Upper lobe of left lung (tissue), 6 donors: Measurements from ENCODE around the gene RTTN. TPM values are rescaled to one million over a fixed set of nuclear protein-coding genes. Genes with fewer than 3 reads are reported as not detected.

Source experiments
- ATAC-seq, 2 donors: fragments of 200-7000 bp; cut with Tn5 transposase; one replicate each; pipeline ENCODE4 v1.9.1; 2022; ENCODE audit warnings: mild to moderate bottlenecking in 2 of 2, moderate library complexity in 2 of 2; ENCODE audit not compliant: low FRiP score in 2 of 2
- DNase-seq, 2 donors: peaks; one replicate each; pipeline ENCODE4 v3.0.0-alpha.2; 2019 to 2020
- H3K27ac ChIP-seq, 4 donors: fragments of 200-600 bp; sonication (generic); one replicate each; pipeline ENCODE4 v1.5.1; 2016 to 2019
- H3K27me3 ChIP-seq, 4 donors: fragments of 200-600 bp; sonication (generic); one replicate each; pipeline ENCODE4 v1.5.1; 2017 to 2019
- H3K36me3 ChIP-seq, 4 donors: fragments of 200-600 bp; sonication (generic); one replicate each; pipeline ENCODE4 v1.5.1; 2016 to 2019
- H3K4me1 ChIP-seq, 4 donors: fragments of 200-600 bp; sonication (generic); one replicate each; pipeline ENCODE4 v1.5.1; 2018 to 2019
- H3K4me3 ChIP-seq, 4 donors: fragments of 200-600 bp; sonication (generic); one replicate each; pipeline ENCODE4 v1.5.1; 2017 to 2019; ENCODE audit warnings: mild to moderate bottlenecking in 2 of 4, moderate library complexity in 1 of 4
- H3K9me3 ChIP-seq, 4 donors: fragments of 200-600 bp; sonication (generic); one replicate each; pipeline ENCODE4 v1.5.1; 2018 to 2019
- CTCF ChIP-seq, 6 experiments: fragments of 450-650 bp in 4 of 6; fragments of 200-600 bp in 2 of 6; sonication (generic) in 2 of 6; IDR thresholded peaks; one replicate each; pipeline ENCODE4 v1.5.1; 2016 to 2019; ENCODE audit warnings: antibody characterized with exemption in 6 of 6
- EP300 ChIP-seq, 4 donors: sonication (generic); formaldehyde crosslinking; IDR thresholded peaks; one replicate each; pipeline ENCODE4 v1.5.1; 2017; ENCODE audit warnings: antibody characterized with exemption in 4 of 4, control low read depth in 2 of 4
- POLR2A ChIP-seq, 4 donors: fragments of 450-650 bp; IDR thresholded peaks; one replicate each; pipeline ENCODE4 v1.5.1; 2016 to 2017; ENCODE audit warnings: antibody characterized with exemption in 4 of 4, mild to moderate bottlenecking in 2 of 4
- POLR2AphosphoS5 ChIP-seq, 2 donors: sonication (generic); formaldehyde crosslinking; IDR thresholded peaks; one replicate each; pipeline ENCODE4 v1.5.1; 2017; ENCODE audit warnings: antibody characterized with exemption in 2 of 2
- WGBS, 2 donors: methylation state at CpG; one replicate each; pipeline ENCODE4 v1.1.5; 2017 to 2018; 5-methylcytosine and 5-hydroxymethylcytosine counted together
- total RNA-seq, 6 donors: library from RNA; depleted of rRNA in 4 of 6; stranded (reverse); fragments of >200 nt in 4 of 6; gene quantifications; one replicate each; pipeline versions ENCODE4 v1.1.0 to v1.2.1, GENCODE V29; 2016 to 2021
- donor health status: DM: no; HTN: no; CAD: no; lungs with moderate emphysema.
- donor health status: DM: no; HTN: yes; CAD: no; lungs with severe emphysema.

The RTTN gene
- total RNA-seq, 6 donors from 2014 or later, result 8.3 to 32.9 (median 12.5) TPM

GRCh38 chr18:70046796-70047195, 158.7 kb downstream of the RTTN start:
- H3K4me3 ChIP-seq, result no peak overlapping the region
- no peak overlapping the region for H3K27ac ChIP-seq
- 73 to 77% methylated on average over 1 of the region's 1 CpG for WGBS, 2 donors
- ATAC-seq (no peak), DNase-seq (no peak)
- no peaks in the 10 kb centered on the region for H3K27me3 ChIP-seq
- H3K4me1 ChIP-seq, result no peaks in the 10 kb centered on the region
- H3K36me3 ChIP-seq, result peaks cover 0 to 10% (median 0%) of the 10 kb centered on the region in 4 donors
- no peaks in the 10 kb centered on the region for H3K9me3 ChIP-seq
- no peak for TF ChIP-seq CTCF (IDR thresholded peaks at IDR 0.05)
- no peak for TF ChIP-seq EP300 (IDR thresholded peaks at IDR 0.05)
- no peak for TF ChIP-seq POLR2AphosphoS5 (IDR thresholded peaks at IDR 0.05)
- no peak for TF ChIP-seq POLR2A (IDR thresholded peaks at IDR 0.05)

GRCh38 chr18:70046207-70046606, 159.3 kb downstream of the RTTN start:
- DNase-seq, result no peak
- peaks cover 0 to 9% (median 0%) of the 10 kb centered on the region in 4 donors for H3K36me3 ChIP-seq
- WGBS, 2 donors, result 79 to 85% methylated on average over 2 of the region's 2 CpGs
- H3K27ac ChIP-seq, result no peak overlapping the region
- no peaks in the 10 kb centered on the region for H3K27me3 ChIP-seq
- no peak for TF ChIP-seq POLR2AphosphoS5 (IDR thresholded peaks at IDR 0.05)
- no peak for TF ChIP-seq POLR2A (IDR thresholded peaks at IDR 0.05)
- no peak for TF ChIP-seq EP300 (IDR thresholded peaks at IDR 0.05)
- no peak for TF ChIP-seq CTCF (IDR thresholded peaks at IDR 0.05)
- H3K4me1 ChIP-seq, result no peaks in the 10 kb centered on the region
- ATAC-seq, result peak in 1 of 2 donors; percentile 73
- no peaks in the 10 kb centered on the region for H3K9me3 ChIP-seq
- no peak overlapping the region for H3K4me3 ChIP-seq

GRCh38 chr18:70044632-70045031, 160.9 kb downstream of the RTTN start:
- Histone ChIP-seq H3K4me3 (no peak overlapping the region), H3K9me3 (no peaks in the 10 kb centered on the region), H3K36me3 (no peaks in the 10 kb centered on the region), H3K27me3 (no peaks in the 10 kb centered on the region), H3K27ac (no peak overlapping the region), H3K4me1 (no peaks in the 10 kb centered on the region)
- ATAC-seq (peak in 1 of 2 donors; percentile 75), DNase-seq (no peak)
- 60 to 65% methylated on average over 4 of the region's 4 CpGs for WGBS, 2 donors
- TF ChIP-seq POLR2A (IDR thresholded peaks at IDR 0.05), result no peak
- TF ChIP-seq POLR2AphosphoS5 (IDR thresholded peaks at IDR 0.05), result peak in 1 of 2 donors; percentile 10

GRCh38 chr18:70041459-70042050, 163.9 kb downstream of the RTTN start:
- ATAC-seq, result no peak
- Histone ChIP-seq H3K27me3 (no peaks in the 10 kb centered on the region), H3K27ac (no peak overlapping the region), H3K36me3 (peaks cover 0 to 11% (median 0%) of the 10 kb centered on the region in 4 donors), H3K4me1 (no peaks in the 10 kb centered on the region), H3K4me3 (no peak overlapping the region), H3K9me3 (no peaks in the 10 kb centered on the region)
- DNase-seq, result no peak
- TF ChIP-seq POLR2AphosphoS5 (IDR thresholded peaks at IDR 0.05) (no peak), POLR2A (IDR thresholded peaks at IDR 0.05) (no peak), CTCF (IDR thresholded peaks at IDR 0.05) (no peak), EP300 (IDR thresholded peaks at IDR 0.05) (no peak)
- 89 to 92% methylated on average over 4 of the region's 4 CpGs for WGBS, 2 donors

GRCh38 chr18:70039186-70039585, 166.3 kb downstream of the RTTN start:
- Histone ChIP-seq H3K9me3 (no peaks in the 10 kb centered on the region), H3K27me3 (no peaks in the 10 kb centered on the region), H3K4me1 (no peaks in the 10 kb centered on the region), H3K36me3 (peaks cover 0 to 11% (median 0%) of the 10 kb centered on the region in 4 donors), H3K4me3 (no peak overlapping the region), H3K27ac (no peak overlapping the region)
- 83 to 92% methylated on average over 2 of the region's 2 CpGs for WGBS, 2 donors
- ATAC-seq, result no peak
- TF ChIP-seq CTCF (IDR thresholded peaks at IDR 0.05) (no peak), EP300 (IDR thresholded peaks at IDR 0.05) (no peak), POLR2A (IDR thresholded peaks at IDR 0.05) (no peak), POLR2AphosphoS5 (IDR thresholded peaks at IDR 0.05) (no peak)
- DNase-seq, result no peak
